Measurements from ENCODE around the gene FOXN3.
A peak's percentile ranks its signal among the peaks of the same experiment; 100 is the strongest.
"Not testable (repeated sequence)": the region's sequence is repeated elsewhere in the genome, so short reads cannot be mapped to it uniquely, and the experiment has no call there.

Gene FOXN3

DNA sequence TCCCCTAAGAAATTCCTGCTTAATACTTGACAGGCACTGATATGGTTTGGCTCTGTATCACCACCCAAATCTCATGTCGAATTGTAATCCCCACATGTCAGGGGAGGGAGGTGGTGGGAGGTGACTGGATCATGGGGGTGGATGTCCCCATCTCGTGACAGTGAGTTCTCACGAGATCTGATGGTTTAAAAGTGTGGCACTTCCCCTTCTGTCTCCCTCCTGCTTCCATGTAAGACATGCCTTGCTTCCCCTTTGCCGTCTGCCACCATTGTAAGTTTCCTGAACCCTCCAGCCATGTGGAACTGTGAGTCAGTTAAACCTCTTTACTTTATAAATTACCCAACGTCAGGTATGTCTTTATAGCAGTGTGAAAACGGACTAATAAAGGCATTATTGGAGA, 198.0 kb downstream of the FOXN3 start:
- no peak for DNase-seq
- TF ChIP-seq POLR2A (IDR thresholded peaks at IDR 0.05; ENCODE audit: low read length) (no peak), GATA1 (IDR thresholded peaks at IDR 0.05; ENCODE audit: low read depth, low read length) (no peak)

- TF ChIP-seq POLR2A (IDR thresholded peaks at IDR 0.05; ENCODE audit: low read length): no peak
- no peak for TF ChIP-seq GATA1 (IDR thresholded peaks at IDR 0.05; ENCODE audit: low read depth, low read length)
- DNase-seq: no peak
Observed at GRCh38 chr14:89217891-89218290, 199.1 kb downstream of the FOXN3 start.

GRCh38 chr14:89215531-89215930, 201.5 kb downstream of the FOXN3 start:
- no peak for DNase-seq
- no peak for TF ChIP-seq GATA1 (IDR thresholded peaks at IDR 0.05; ENCODE audit: low read depth, low read length)
- no peak for TF ChIP-seq POLR2A (IDR thresholded peaks at IDR 0.05; ENCODE audit: low read length)

GRCh38 chr14:89215114-89215513, 201.9 kb downstream of the FOXN3 start:
- TF ChIP-seq POLR2A (IDR thresholded peaks at IDR 0.05; ENCODE audit: low read length): no peak
- DNase-seq: no peak

DNA sequence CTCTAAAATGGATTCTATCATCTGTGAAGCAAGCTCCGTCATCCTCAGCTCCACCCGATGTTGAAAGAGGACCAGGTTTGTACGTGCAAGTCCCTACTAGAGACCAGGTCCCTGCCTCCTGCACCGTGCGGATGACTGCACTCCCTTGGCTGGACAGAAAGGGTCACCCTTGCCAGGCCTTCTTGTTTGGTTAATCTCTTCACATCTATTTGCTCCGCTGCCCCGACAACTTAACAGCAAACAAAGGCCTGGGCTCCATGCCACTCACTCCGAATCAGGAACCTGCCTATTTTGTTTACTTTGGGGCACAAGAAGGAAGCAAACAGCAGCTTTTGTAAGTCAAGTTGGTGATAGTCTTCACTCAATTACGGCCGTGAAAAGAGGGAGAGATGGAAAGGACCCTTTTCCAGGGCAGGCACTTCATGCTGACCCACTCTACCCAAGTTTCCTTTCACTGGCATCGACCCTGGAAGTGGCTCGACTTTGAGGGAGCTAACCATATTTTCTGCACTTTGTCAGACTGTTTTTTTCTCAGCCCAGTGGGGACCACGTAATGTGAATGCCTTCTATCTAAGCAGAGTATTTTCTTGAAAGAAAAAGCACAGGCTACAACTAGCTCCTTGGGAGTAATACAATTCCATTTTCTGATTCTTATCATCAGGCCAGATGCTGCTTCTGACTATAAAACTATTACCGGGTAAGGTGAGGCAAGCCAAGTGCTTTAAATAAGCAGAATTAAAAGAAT, 202.6 kb downstream of the FOXN3 start:
- TF ChIP-seq GATA1 (IDR thresholded peaks at IDR 0.05; ENCODE audit: low read depth, low read length) (no peak), POLR2A (IDR thresholded peaks at IDR 0.05; ENCODE audit: low read length) (no peak)
- peak in 1 of 2 experiments; percentile 9 for DNase-seq

DNA sequence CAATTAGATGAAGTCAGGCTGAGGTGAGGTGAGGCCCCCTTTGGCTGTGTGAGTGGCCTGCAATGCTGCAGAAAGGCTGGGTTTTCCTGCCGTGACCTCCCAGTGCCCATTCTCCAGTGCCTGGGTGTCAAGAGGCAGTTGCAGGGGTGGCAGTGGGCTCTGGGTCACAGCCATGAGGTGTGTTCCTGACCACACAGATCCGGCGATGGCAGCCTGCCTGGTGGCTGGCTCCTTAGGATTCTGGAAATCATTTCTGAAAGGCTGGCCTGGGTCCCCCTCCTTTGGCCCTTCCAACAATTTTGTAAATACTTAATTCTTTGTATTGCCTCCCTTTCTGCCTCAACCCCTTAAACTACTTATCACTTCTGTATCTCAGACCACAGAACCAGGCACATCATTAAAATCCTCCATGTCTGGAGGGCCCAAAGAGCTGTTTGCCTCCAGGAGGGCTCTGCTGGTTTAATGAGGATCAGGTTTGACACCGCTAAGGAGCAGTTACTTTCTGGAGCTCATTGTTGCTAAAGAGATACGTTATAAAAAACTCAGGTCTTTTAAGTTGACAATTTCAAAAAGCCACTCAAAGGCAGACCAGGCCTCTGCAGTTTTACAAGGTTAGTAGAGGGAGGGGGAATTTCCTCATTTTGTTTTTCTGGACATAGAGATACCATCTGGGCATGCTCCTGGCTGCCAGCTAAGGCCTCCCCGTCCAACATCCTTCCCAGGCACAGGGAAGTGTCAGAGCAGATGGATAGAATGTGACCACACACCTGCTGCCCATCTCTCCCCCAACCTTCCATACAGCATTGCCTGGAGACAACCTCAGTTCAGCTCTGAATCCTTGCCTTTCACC, 204.4 kb downstream of the FOXN3 start:
- TF ChIP-seq POLR2A (IDR thresholded peaks at IDR 0.05; ENCODE audit: low read length) (no peak), GATA1 (IDR thresholded peaks at IDR 0.05; ENCODE audit: low read depth, low read length) (no peak)
- no peak for DNase-seq

DNA sequence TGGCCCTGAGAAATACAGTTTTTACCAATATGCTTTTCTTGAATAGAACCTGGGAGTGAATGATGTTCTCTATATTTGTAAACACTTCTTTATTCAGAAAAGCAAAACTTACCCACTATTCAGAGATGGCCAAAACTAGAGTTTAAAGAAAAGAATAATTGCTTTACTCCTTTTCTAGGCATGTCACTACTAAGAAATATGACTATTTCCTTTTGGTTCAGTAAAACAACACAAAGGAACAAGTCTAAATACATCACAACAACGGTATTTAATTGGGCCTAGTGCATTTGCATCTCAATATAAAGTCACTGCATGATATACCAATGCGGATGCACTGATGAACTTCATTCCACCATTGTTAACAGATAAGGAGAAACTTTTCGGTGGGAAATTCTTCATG, 207.5 kb downstream of the FOXN3 start:
- TF ChIP-seq GATA1 (IDR thresholded peaks at IDR 0.05; ENCODE audit: low read depth, low read length) (no peak), POLR2A (IDR thresholded peaks at IDR 0.05; ENCODE audit: low read length) (no peak)
- no peak for DNase-seq

GRCh38 chr14:89207925-89208328, 209.1 kb downstream of the FOXN3 start:
- DNase-seq: peak in 1 of 2 experiments; percentile 26
- TF ChIP-seq GATA1 (IDR thresholded peaks at IDR 0.05; ENCODE audit: low read depth, low read length) (no peak), POLR2A (IDR thresholded peaks at IDR 0.05; ENCODE audit: low read length) (no peak)

GRCh38 chr14:89206389-89207031, 210.5 kb downstream of the FOXN3 start:
- TF ChIP-seq GATA1 (IDR thresholded peaks at IDR 0.05; ENCODE audit: low read depth, low read length) (no peak), POLR2A (IDR thresholded peaks at IDR 0.05; ENCODE audit: low read length) (no peak)
- DNase-seq: no peak

GRCh38 chr14:89205137-89205740, 211.8 kb downstream of the FOXN3 start:
- no peak for TF ChIP-seq POLR2A (IDR thresholded peaks at IDR 0.05; ENCODE audit: low read length)
- TF ChIP-seq GATA1 (IDR thresholded peaks at IDR 0.05; ENCODE audit: low read depth, low read length): no peak
- DNase-seq: peak; percentile 56 to 72

DNA sequence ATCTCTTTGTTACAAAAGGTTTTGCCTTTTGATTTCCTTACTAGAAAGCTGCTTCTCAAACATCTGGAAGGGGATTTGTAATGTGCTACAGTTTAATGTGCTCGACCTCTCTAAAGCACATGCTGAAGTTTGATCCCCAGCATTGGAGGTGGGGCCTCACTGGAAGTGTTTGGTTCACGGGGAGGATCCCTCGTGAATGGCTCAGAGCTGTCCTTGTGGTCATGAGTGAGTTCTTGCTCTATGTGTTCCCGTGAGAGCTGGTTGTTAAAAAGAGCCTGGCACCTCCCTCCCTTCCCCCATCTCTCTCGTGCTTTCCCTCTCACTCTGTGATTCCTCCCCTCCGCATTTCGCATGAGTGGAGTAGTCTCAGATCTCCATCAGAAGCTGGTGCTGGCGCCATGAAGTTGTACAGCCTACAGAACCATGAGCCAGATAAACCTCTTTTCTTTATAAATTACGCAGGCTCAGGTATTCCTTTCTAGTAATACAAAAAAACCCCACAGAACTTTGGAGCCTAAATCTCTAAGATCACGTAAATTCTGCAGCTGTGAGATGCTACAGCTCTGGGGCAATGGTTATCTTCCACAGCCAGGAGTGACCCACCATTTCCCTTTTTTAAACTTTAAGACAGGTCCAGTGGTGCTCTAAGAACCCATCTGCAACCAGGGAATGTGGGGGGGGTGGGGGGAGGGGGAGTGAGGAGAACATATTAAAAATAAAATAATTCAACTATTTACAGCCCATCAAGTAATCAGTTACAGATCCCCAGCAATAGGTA, 214.4 kb downstream of the FOXN3 start:
- DNase-seq: no peak
- no peak for TF ChIP-seq POLR2A (IDR thresholded peaks at IDR 0.05; ENCODE audit: low read length)
- no peak for TF ChIP-seq GATA1 (IDR thresholded peaks at IDR 0.05; ENCODE audit: low read depth, low read length)

- TF ChIP-seq POLR2A (IDR thresholded peaks at IDR 0.05; ENCODE audit: low read length) (no peak), GATA1 (IDR thresholded peaks at IDR 0.05; ENCODE audit: low read depth, low read length) (no peak)
- no peak for DNase-seq
Observed at GRCh38 chr14:89201645-89202044, 215.4 kb downstream of the FOXN3 start.

DNA sequence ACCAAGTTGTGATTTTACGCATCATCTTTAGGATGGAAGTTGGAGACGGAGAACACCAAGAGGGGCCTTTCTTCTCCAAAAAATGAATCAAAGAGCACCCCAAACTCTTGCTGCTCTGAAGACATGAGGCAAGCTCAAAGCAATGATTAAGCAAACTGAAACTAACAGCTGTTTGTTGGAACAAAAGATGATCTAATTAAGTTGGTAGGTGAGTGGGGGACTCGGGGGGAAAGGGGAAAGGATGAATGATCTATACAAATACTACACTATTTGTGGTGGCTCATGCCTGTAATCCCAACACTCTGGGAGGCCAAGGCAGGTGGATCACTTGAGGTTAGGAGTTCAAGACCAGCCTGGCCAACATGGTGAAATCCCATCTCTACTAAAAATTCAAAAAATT, 217.7 kb downstream of the FOXN3 start:
- not testable (repeated sequence) for DNase-seq

All from erythroblast (primary cell).